GM19025 (cell line): Measurements from ENCODE around the gene DSCAML1.
"Not testable (repeated sequence)": the region's sequence is repeated elsewhere in the genome, so short reads cannot be mapped to it uniquely, and the experiment has no call there.

Experiments used
- ATAC-seq: cut with Tn5 transposase; IDR thresholded peaks from one replicate; pipeline ENCODE4 v1.9.1; 2021; ENCODE audit warnings: mild to moderate bottlenecking, low read depth, moderate library complexity; ENCODE audit not compliant: unreplicated experiment

Gene DSCAML1

DNA sequence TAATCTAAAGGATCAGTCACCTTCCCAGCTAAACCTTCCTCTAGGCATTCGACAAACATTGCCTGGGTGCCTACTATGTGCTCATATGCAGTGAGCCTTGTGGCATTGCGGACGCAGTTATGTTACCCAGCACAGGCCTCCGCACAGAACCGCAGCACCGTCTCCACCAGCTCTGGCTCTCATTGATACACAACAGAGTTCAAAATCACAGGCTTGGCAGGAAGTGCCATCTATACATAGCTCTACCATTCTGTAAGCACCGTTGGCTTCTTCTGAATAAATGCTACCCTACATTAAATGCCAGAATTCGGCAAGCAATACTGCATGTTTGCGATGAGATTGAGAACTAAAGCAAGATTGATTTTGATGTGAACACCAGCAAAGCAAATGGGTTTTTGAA lies 31.0 kb downstream of the DSCAML1 start:
- no peak for ATAC-seq

DNA sequence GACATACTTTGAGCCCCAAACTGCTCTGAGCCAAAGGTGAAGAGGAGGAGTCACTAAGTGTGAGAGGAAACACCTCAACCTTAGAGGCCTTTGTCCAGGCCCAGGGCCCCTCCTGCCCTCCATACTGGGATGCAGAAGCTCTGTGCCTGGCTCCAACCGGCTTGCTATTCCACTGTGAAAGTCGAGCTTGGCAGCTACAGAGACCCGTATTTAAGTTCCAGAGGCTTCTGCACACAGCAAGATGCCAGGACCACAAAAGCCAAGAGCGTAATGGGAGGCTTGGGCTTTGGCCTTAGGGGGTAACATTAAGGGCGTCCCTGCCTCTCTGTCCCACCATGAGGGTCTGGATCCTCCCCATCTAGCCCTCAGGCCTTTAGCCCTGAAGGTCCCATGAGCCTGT lies 31.9 kb downstream of the DSCAML1 start:
- ATAC-seq = no peak

DNA sequence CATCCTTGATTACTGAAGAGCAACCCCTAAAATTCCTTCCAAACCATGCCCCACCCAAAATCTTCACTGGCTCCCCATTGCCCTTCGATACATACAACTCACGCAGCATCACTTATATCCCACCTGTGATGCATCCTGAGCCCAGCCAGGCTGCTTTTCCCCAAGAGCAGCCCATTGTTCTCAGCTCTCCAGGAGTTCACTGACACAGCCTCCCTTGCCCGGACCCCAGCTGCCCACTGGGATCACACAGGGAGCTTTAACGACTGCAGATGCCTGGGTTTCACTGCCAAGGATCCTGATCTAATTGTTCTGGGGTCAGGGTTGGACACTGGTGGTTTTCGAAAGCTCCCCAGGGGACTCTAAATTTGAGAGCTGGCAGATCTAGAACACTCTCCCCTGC lies 33.6 kb downstream of the DSCAML1 start:
- ATAC-seq = not testable (repeated sequence)

DNA sequence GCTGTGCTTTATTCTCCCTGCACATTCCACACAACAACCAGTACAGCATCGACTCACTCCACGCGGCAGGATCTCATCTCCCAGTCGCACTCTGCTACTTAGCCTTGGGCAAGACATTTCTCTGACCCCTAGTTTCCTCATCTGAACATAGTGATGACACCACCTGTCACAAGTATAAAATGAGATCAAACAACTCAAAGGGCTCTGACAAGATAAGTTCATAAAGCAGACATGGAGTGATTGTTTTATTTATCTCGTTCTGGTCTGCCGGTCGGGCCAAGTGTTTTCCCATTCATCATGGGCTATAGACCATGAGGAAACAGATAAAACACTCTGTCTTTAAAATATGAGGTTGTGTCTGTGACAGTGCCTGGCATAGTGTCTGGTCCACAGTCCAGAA lies 35.0 kb downstream of the DSCAML1 start:
- no peak for ATAC-seq

DNA sequence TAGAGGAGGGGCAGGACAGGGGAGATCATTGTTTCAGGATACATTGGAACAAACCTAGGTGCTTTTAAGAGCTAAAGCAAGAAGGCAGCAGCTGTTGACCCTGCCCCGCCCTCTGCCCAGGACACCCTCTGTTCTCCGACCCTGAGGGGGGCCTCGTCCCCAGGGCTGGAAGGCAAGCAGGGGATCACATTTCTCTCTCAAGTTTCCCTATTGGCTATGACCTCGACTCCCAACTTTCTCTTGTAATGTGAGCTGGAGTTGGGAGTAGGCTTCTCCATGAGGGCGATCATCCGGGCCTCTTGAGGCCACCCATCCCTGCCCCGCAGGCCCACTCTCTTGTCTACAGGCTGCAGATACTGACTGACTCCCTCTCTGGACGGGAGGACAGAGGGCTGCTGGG lies 37.7 kb downstream of the DSCAML1 start:
- ATAC-seq = no peak

DNA sequence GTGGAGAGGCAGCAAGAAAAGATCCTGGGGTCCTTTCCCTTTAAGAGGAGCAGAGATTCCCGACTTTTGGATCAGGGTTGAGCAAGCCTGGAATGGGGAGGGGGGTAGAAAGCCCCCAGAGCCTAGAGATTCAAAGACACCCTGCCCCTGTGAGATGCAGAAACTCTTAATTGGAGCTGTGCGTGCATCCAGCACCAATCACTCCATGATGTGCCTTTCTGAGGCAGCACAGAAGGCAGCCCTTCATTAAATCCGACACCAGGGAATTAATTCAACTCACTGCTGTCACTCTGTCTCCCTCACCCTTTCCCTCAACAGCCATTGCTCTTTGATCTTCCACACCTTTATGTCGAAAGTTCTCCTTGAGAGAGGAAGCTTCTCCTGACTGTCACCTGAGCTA lies 43.0 kb downstream of the DSCAML1 start:
- ATAC-seq = no peak

DNA sequence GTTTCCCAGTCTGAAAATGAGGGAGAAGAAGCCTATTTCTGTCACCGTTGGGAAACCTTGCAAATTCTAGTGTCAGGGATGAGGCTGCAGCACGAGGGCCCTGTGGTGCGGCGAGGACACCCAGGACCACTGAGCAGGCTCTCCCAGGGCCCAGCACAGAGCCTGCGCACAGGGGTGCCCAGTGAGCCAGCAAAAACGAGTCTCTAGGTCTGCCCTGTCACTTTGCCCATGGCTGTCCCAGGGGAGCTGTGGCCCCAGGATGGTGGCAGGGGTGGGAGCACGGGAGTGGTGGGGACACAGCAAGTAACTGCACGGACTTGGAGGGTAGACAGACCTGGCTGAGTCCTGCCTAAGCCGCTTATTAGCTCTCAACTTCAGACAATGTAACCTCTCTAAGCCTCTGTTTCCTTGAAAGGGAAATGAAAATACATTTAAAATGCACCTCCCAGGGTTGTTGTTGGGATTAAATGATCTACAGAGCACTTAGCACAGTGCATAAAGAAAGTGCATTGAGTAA lies 44.2 kb downstream of the DSCAML1 start:
- ATAC-seq = no peak

DNA sequence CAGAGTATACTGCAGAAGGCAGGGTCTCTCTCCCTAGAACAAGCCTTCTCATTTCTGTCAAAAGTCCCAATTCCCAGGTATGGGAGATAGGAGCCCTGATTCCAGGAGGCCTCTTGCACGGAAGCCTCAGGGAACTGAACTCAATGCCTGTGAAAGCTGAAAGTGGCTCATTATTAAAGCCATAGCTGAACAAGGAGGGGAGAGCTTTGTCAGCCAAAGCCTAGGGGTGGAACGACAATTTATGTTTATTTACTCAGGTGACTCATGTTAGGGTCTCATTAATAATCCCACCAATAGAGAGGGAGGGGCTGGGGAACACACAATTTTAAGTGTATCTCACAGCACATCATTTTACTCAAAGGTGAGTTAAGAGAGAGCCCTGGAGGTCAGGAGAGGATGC lies 44.9 kb downstream of the DSCAML1 start:
- no peak for ATAC-seq

DNA sequence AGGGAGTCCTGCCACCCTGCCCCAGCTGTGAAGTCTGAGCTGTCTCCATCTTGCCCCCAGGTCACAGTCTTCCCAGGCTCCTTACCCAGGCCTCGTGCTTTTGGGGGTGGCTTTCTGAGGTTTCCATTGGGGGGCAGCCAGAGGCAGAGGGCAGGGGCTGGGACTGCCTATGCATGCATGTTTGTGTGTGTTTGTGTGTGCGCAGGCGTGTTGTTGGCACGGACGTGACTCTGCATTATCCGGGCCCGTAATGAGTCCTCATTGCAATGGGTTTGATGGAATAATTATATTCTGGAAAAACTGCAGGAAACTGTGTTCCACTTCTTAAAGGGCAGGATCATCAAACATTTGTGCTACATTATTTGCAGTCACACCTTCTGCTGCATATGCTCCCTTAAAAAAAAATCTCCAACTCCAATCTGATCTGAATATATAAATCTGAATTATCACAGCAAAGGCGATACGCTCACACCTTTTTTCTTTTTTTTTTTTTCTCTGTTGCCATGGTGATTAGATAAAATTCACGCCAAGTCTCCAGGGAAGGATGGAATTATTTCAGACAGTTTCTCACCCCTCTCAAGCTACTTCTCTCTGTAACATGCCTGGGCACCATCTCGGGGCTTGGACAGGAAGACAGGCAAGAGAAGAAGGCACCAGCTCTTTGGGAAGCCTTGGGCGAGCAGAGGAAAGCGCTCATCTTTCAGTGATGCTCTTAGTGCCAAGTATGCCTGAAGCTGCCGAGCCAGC lies 45.9 kb downstream of the DSCAML1 start:
- ATAC-seq = no peak

DNA sequence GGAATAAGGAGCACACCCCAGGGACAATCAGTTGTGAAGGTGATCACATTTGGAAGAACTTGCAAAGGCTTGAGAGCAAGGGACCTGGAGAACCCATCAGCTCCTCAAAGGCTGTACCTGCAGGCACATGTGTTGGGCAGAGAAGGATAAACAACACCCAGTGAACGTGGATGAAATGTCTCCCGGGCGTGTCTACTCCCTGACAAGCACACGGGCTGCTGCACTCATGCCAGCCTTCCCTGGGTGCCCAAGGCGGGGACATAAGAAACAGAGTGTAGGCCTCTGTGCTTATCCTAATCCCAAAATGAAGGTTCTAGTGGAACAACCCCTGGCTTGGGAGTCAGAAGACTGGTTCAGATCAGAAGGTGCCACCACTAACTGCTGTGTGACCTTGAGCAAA lies 46.7 kb downstream of the DSCAML1 start:
- ATAC-seq = no peak

DNA sequence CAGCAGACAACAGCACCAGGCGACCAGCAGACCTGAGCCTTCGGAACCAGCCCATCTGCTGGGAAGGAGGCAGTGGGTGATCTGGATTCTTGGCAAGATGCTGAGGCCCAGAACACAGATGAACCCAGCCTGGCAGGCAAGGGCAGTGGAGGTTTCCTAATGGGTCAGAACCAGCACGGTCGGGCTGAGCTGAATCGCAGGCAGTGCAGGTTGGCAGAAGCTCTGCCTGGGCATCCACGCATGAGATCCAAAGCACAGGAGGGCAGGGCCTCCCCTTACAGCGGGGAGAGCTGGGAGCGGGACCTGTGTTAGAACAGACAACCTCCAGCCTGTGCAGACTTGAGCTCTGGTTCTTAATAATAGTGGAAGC lies 47.5 kb downstream of the DSCAML1 start:
- no peak for ATAC-seq

DNA sequence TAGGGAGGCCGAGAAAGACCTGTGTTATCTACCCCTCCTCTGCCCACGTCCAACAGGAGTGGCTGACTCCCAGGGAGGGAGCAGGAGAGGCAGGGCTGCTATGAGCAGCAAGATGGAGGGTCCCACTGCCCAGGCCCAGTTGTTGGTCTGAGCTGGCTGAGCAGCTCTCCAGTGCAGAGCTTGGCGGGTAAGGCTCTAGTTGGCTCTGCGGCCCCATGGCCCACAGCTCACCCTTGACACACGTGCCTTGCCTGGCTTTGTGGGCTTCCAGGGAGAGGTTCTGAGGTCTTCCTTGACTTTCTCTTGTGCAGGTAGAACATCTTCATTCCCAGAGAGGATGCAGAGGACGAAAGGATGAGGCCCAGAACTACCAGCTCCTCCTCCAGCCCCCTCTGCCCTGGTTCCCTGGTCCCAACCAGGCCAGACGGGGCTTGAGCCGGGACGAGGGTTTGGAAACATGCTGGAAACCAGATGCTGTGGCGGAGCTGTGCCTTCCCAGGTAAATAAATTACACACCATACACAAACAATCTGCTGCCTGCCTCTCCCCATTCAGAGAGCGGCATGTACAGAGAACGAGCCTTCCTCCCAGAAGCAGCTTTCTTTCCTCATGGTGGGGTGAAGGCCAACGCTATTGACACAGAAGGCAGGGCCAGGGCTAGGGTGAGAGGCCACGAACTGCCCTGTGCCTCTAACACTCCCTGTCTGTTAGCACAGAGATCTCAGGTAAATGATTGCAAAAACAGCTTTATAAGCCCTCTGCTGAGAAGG lies 48.1 kb downstream of the DSCAML1 start:
- no peak for ATAC-seq

DNA sequence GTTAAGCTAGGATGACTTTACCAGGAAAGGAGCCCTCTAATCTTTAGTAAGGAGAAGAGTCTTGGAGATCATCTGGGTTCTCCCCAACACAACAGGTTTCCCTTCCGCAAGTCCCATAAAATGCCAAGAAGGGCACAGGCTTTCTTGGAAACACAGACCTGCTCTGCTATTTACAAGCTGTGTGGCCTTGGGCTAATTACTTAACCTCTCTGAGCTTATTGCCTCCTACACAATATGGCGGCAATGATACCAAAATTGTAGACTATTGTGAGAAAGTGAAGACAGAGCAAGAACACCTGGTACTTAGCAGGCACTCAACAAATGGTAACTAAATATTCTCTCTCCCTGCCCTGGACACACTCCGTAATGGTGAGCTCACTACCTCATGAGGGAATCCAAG lies 49.1 kb downstream of the DSCAML1 start:
- no peak for ATAC-seq

DNA sequence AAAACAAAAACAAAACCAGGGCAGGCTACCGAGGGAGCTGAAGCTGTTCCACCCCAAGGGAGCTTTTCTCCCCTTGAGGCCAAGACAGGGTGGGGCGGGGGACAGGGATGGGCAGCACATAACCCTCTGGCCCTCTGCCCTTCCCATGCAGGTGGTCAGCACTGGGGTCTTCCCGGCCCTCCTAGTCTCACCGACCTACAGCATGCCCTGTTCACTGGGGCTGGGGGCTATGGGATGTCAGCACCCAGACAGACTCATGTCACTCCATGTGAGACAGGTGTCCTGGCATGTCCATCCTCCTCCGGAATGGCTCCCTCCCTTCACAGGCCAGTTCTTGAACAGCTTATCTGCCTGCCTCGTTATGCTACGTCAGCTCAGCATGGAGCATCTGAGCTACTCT lies 51.7 kb downstream of the DSCAML1 start:
- no peak for ATAC-seq

DNA sequence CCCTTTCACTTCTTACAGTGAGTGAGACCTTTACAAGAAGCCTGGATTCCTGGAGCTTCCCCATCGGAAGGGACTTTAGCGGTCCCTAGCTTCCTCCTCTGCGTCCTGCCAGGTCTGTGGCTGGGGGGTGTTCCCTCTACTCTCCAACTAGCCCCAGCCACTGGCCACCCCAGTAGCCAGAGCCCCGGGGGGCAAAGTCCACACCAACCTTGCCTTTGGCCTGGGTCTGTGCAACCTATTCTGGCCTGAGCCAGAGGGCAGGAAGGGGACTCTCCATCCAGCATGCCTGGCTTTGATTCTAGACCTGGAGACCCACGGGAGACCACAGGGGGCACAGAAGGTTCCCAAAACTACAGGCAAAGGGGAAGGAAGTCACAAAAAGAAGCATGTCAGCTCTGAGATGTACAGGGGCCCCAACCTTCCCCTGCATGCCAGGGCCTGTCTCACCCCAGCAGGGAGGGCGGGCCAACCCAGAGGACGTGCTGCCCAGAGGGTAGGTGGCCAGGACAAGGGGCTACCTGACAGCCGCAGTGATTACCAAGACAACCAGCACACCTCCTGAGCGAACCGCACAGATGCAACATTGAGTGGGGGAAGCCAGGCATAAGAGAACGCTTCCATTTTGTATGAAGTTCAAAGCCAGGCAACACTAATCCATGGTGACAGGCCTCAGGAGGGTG lies 52.4 kb downstream of the DSCAML1 start:
- ATAC-seq = no peak

DNA sequence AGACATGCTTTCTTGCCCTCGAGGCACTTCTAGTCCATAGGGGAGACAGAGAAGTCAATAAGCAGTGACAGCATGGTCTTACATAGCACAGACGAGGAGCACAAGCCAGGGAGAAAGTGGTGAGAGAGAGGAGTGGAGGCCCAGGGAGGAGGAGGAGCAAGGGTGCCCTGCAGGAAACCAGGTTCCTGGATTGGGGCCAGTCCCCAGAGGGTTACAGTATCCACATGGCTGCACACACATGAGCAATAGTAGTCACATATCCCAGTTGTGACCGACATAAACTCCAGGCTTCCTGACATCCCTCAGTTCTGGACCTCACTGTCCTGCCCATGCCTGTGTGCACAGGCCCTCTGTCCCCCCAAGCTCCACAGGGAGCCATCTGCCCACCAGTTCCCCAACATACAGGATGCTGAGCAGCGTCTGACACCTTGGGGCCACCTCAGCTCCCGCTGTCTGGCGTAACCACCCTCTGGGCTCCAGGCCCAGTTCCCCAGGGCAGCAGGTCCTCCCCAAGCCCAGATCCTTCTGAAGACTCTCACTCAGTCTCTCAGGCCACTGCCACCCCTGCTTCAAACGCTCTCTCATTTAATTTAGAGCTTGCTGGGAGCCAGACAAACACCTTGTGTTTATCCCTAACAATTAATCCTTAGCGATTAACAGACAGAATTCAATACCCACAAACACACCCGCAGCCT lies 53.7 kb downstream of the DSCAML1 start:
- no peak for ATAC-seq

DNA sequence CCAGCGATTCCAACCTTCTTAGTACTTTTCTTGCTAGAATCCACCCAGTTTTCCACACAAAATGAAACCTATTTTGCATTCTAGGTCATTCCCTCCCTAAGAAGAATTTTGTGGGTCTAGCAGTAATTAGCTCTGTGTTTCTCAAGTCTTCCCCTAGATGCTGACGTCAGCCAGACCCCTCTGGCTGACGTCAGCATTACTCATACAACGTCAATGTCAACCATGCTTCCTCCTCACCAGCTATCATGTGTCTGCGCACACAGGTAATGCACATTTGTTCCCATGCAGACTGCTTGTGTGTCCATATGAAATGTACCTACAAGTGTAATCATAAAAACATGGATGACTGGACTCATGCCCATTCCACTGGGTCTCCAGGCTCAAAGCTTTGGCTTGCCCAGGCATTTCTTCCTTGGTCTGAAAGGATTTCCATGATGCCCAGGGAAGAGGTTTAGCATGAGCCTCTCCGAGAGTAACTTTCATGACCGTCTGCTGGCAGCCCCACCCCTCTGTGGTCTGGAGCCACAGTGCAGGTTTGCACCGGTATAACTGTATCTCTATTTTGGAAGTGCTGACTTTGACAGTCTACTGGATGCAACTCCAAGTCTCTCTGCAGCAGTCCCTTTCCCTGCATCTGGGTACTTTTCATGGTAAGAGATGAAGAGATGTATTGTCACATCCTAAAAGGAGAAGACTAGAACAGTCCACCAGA lies 58.6 kb downstream of the DSCAML1 start:
- no peak for ATAC-seq

DNA sequence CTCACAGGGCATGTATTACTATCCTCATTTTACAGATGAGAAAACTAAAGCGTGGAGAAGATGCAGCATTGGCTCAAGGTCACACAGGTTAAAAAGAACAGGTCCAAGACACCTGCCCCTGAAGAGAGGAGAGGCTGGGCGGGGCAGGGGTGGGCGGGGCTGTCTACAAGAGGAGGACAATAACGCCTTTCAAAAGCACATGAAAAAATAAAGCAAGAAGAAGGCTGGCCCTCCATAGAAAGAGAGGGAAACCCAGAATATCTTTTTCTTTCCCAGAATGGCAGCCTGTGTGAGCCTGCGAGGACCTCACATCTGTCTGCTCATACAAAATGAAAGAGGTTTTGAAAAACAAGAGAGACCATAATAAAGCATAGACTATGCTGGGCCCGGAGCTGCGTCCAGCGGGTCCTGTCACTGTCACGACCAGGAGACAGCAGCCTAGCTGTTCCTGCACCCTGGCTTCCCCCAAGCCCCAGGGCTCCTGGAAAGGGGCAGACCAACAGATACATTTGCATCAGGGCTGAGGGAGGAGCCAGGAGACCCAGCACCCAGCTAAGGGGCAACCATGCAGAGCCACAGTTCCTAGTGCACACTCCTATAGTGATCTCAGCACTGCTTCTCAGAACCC lies 61.6 kb downstream of the DSCAML1 start:
- ATAC-seq = no peak

DNA sequence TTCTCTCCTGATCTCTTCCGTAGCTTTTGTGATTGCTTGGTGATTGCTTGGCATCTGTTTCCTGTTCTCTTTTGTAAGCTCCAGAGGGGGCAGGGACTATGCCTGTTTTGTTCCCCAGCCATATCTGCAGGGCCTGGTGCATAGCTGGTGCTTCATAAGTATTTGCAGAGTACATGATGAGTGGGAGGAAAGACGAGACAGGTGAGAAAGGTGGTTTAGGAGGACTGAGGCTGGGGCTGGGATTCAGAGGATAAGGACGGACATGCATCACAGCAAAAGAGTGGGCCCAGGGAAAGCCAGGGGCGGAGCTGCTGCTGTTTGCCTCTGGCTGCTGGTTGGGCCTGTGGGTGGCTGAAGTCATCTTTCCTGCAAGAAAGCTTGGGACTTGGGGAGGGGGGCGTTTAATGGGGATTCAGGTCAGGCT lies 62.4 kb downstream of the DSCAML1 start:
- no peak for ATAC-seq

DNA sequence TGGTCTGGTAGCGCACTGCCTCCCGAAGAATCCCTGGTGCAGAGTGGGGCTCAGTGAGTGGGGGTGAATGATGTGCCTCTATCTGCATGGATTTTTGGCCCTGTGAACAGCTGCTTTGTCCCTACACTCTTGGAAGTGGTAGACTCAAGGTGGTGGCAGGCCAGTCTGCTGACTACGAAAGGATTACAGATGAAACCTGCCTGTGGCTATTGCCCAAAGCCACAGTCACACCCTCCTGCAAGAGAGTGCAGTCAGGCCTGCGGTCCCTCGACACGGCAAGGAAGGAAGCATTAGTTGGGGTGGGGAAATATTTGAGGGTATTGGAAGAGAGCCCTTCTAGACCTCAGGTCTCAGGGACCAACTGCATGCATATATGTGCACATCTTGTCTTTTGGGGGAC lies 63.7 kb downstream of the DSCAML1 start:
- no peak for ATAC-seq
